ENCODE measurements around the gene MRGPRX4. TPM values are rescaled to one million over a fixed set of nuclear protein-coding genes. Genes with fewer than 3 reads are reported as not detected.
"Not testable (repeated sequence)": the region's sequence is repeated elsewhere in the genome, so short reads cannot be mapped to it uniquely, and the experiment has no call there.

MRGPRX4 gene
- total and polyA plus RNA-seq, 2 donors (not counting 3 experiments of a cell fraction or from before 2014, with no cell fraction given): not detected

DNA sequence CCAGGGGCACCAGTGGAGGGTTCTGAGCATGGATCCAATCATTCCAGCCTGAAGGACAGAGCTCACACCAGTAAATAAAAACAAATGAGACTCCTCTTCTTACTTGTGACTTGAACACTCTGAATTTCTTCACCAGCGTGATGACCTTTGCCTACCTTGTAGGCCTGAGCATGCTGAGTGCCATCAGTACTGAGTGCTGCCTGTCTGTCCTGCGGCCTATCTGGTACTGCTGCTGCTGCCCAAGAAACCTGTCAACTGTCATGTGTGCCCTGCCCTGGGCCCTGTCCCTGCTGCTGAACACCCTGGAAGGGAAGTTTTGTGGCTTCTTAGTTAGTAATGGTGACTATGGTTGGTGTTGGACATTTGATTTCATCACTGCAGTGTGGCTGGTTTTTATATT is 23.9 kb downstream of the MRGPRX4 start:
- TF ChIP-seq EZH2 (IDR thresholded peaks at IDR 0.05; ENCODE audit: borderline replicate concordance, low read depth, low read length, severe bottlenecking) (no peak), FOS (IDR thresholded peaks at IDR 0.05; ENCODE audit: borderline replicate concordance, insufficient read depth, low read length) (no peak), GATA2 (IDR thresholded peaks at IDR 0.05; ENCODE audit: insufficient read depth, insufficient read length, low read depth, low read length) (no peak), JUN (IDR thresholded peaks at IDR 0.05; ENCODE audit: borderline replicate concordance, insufficient read depth, insufficient read length, low read depth) (no peak), MYC (IDR thresholded peaks at IDR 0.05; ENCODE audit: low read depth, low read length) (no peak), POLR2A (IDR thresholded peaks at IDR 0.05; ENCODE audit: low read depth, low read length) (no peak), POLR2AphosphoS5 (IDR thresholded peaks at IDR 0.05; ENCODE audit: insufficient read depth, low read depth, low read length) (no peak)
- TF ChIP-seq, protein P1, sequence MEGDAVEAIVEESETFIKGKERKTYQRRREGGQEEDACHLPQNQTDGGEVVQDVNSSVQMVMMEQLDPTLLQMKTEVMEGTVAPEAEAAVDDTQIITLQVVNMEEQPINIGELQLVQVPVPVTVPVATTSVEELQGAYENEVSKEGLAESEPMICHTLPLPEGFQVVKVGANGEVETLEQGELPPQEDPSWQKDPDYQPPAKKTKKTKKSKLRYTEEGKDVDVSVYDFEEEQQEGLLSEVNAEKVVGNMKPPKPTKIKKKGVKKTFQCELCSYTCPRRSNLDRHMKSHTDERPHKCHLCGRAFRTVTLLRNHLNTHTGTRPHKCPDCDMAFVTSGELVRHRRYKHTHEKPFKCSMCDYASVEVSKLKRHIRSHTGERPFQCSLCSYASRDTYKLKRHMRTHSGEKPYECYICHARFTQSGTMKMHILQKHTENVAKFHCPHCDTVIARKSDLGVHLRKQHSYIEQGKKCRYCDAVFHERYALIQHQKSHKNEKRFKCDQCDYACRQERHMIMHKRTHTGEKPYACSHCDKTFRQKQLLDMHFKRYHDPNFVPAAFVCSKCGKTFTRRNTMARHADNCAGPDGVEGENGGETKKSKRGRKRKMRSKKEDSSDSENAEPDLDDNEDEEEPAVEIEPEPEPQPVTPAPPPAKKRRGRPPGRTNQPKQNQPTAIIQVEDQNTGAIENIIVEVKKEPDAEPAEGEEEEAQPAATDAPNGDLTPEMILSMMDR (IDR thresholded peaks at IDR 0.05; ENCODE audit: extremely low read depth in 1 of 2, insufficient read depth in 1 of 2, low read depth in 1 of 2, low read length in 2 of 2): no peak
- TF ChIP-seq, protein P2, sequence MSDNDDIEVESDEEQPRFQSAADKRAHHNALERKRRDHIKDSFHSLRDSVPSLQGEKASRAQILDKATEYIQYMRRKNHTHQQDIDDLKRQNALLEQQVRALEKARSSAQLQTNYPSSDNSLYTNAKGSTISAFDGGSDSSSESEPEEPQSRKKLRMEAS (IDR thresholded peaks at IDR 0.05; ENCODE audit: insufficient read depth, insufficient read length): no peak
- dilution Hi-C loops (cut with MboI; ENCODE audit: extremely low pct_ligation_motif_present, low sequenced_read_pairs): no loop called here
- no peak for DNase-seq (ENCODE audit: low read depth, low spot score)
- intact Hi-C loops (cut with micrococcal nuclease): no loop called here
- H3K36me3 ChIP-seq (ENCODE audit: control insufficient read depth in 2 of 2, extremely low read depth in 1 of 2, insufficient read depth in 2 of 2, low read length in 2 of 2): no peaks in the 10 kb centered on the region
- no peaks in the 10 kb centered on the region for H4K20me1 ChIP-seq (replicated peaks; ENCODE audit: control insufficient read depth, extremely low read depth, insufficient read depth, low read length)
- no TSS peak for BruUV-seq (replicated peaks)
- H3K9me1 ChIP-seq (replicated peaks; ENCODE audit: control insufficient read depth, extremely low read depth, insufficient read depth, low read length): no peaks in the 10 kb centered on the region
- ChIA-PET POLR2A (no interaction called here), CTCF (interaction anchor here (1.2 kb wide), 1 partner anchor 9 kb away, joined by 3 read pairs; no protein-coding TSS in a partner anchor)
- no peaks in the 10 kb centered on the region for H3K4me1 ChIP-seq (ENCODE audit: control insufficient read depth, extremely low read depth, insufficient read depth, low read length)
- H3K9ac ChIP-seq (replicated peaks; ENCODE audit: extremely low read depth, insufficient read depth, low read length): no peak overlapping the region
- no peak overlapping the region for H3K4me3 ChIP-seq (replicated peaks in 1 of 3; ENCODE audit: insufficient read depth in 1 of 3, low read depth in 1 of 3, low read length in 3 of 3)
- peaks cover 0 to 2% of the 10 kb centered on the region in 2 experiments for H3K27me3 ChIP-seq (ENCODE audit: control insufficient read depth in 2 of 2, insufficient read depth in 2 of 2, low read length in 2 of 2)
- H3K4me2 ChIP-seq (ENCODE audit: insufficient read depth, low read length): no peak overlapping the region
- H3K79me2 ChIP-seq (ENCODE audit: control insufficient read depth, insufficient read depth, low read length): no peaks in the 10 kb centered on the region
- no peak overlapping the region for H3K27ac ChIP-seq (ENCODE audit: insufficient read depth, low read depth, low read length)
- no peaks in the 10 kb centered on the region for H3K9me3 ChIP-seq (replicated peaks; ENCODE audit: control insufficient read depth, insufficient read depth, low read length)
- H2AFZ ChIP-seq (ENCODE audit: low read depth, low read length): no peak overlapping the region
- no peak for FAIRE-seq

- H4K20me1 ChIP-seq (replicated peaks; ENCODE audit: control insufficient read depth, extremely low read depth, insufficient read depth, low read length); H3K4me1 ChIP-seq (ENCODE audit: control insufficient read depth, extremely low read depth, insufficient read depth, low read length); CTCF ChIA-PET; H3K27ac ChIP-seq (ENCODE audit: insufficient read depth, low read depth, low read length); POLR2A ChIA-PET; H2AFZ ChIP-seq (ENCODE audit: low read depth, low read length); H3K9me3 ChIP-seq (replicated peaks; ENCODE audit: control insufficient read depth, insufficient read depth, low read length); H3K9me1 ChIP-seq (replicated peaks; ENCODE audit: control insufficient read depth, extremely low read depth, insufficient read depth, low read length); H3K79me2 ChIP-seq (ENCODE audit: control insufficient read depth, insufficient read depth, low read length); H3K4me2 ChIP-seq (ENCODE audit: insufficient read depth, low read length); H3K4me3 ChIP-seq (replicated peaks in 1 of 3; ENCODE audit: insufficient read depth in 1 of 3, low read depth in 1 of 3, low read length in 3 of 3); H3K27me3 ChIP-seq (ENCODE audit: control insufficient read depth in 2 of 2, insufficient read depth in 2 of 2, low read length in 2 of 2); H3K36me3 ChIP-seq (ENCODE audit: control insufficient read depth in 2 of 2, extremely low read depth in 1 of 2, insufficient read depth in 2 of 2, low read length in 2 of 2); FAIRE-seq; DNase-seq (ENCODE audit: low read depth, low spot score); BruUV-seq (replicated peaks); H3K9ac ChIP-seq (replicated peaks; ENCODE audit: extremely low read depth, insufficient read depth, low read length); intact Hi-C loops (cut with micrococcal nuclease); dilution Hi-C loops (cut with MboI; ENCODE audit: extremely low pct_ligation_motif_present, low sequenced_read_pairs): not testable (repeated sequence)
Observed at GRCh38 chr11:18197738-18198137, 25.1 kb downstream of the MRGPRX4 start.

All from endothelial cell of umbilical vein (primary cell).